GOT3 (cell line): ENCODE results near the gene VSIG4.

Source experiments
- DNase-seq: peaks from one replicate; lab custom pipeline; 2025; ENCODE audit warnings: mixed read lengths; lab: John Stamatoyannopoulos, UW

Gene VSIG4

GRCh38 chrX:66008328-66008970 lies 31.4 kb downstream of the VSIG4 start:
- no peak for DNase-seq

- DNase-seq, result no peak
Measured at GRCh38 chrX:66007851-66008250, 32.0 kb downstream of the VSIG4 start.

- DNase-seq, result no peak
Measured at GRCh38 chrX:66005830-66006449, 33.9 kb downstream of the VSIG4 start.

DNA sequence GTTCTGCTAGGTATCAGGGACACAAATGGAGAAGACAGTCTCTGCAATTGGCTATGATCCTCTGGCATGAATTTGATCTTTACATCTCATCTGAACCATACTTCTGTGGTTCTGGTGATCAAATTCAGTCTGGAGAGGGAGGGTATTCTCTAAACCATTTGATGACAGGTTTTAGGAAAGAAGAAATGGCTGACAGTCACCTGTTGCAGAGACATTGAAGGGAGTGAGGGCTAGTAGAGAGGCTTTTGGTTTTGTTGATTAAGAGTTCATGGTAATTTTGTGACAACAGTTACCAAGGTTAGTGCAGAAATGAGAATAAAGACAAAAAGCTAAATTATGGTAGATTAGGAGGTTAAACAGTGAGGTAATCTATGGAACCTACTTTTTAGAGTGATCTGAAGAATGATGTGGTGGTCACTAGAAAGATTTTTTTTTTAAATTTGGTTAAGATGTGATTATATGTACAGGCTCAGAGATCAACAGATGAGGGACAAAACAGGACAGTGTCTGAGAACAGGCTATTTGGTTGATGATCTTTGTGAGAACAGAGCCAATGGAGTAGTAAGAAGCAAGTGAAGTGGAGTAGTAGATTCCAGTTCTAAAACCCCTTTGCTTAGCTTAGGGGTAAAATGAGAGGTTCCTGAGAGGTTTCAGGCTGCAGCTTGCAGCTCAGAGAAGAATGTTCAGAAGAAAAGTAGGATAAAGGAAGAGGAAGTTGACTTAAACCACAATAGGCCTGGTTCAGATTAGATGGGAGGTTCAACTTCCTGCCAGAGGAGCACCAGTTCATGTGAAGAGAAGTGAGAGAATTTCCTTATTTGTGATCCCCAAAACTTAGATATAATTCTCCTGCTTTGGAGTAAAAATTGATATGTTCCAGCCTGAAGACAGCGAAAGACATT lies 34.7 kb downstream of the VSIG4 start:
- DNase-seq, result no peak

GRCh38 chrX:66002824-66003680 lies 36.8 kb downstream of the VSIG4 start:
- no peak for DNase-seq

DNA sequence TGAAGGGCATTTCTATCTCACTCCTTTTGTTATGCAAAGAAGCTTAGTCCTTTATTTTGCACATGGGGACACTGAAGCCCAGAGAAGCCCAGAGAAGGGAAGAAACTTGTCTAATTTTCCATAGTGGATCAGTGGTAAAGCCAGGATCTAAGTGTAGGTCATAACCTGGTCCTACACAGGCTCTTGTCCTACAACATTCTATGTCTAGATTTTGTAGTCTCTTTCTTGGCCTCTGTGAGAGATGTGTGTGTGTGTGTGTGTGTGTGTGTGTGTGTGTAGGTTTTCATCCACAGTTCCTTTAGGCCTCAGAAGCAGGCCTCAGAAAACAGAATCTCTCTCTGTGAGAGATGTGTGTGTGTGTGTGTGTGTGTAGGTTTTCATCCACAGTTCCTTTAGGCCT lies 38.3 kb downstream of the VSIG4 start:
- no peak for DNase-seq

DNA sequence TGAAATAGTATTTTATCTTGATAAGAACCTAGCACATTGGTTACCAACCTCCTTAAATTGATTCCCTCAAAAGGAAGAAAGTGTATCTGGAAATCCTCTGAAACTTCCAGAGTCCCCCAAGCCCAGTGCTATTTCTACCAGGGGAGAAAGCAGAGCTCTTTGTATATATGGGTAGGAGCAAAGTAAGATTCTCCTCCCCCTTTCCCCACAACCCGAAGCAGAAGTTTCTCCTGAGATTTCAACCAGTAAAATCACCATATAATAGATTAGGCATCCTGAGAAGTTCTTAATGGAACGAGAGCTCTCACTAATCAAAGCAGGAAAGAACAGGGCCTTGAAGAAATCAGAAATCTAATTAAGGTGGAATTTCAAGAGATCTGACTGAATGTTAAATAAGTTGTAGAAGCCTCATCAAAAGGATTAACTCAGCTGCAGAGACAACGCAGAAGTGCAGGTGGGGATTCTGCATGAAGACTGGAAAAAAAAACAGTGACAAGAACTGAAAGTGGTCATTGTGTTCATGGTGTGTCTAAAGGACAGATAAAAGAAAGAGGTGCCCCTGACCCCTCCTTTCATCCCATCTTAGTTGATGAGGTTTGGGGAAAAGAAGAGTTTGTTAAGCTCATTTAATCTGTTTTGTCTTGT lies 39.1 kb downstream of the VSIG4 start:
- no peak for DNase-seq

GRCh38 chrX:66000178-66000577 lies 39.7 kb downstream of the VSIG4 start:
- DNase-seq, result no peak

DNA sequence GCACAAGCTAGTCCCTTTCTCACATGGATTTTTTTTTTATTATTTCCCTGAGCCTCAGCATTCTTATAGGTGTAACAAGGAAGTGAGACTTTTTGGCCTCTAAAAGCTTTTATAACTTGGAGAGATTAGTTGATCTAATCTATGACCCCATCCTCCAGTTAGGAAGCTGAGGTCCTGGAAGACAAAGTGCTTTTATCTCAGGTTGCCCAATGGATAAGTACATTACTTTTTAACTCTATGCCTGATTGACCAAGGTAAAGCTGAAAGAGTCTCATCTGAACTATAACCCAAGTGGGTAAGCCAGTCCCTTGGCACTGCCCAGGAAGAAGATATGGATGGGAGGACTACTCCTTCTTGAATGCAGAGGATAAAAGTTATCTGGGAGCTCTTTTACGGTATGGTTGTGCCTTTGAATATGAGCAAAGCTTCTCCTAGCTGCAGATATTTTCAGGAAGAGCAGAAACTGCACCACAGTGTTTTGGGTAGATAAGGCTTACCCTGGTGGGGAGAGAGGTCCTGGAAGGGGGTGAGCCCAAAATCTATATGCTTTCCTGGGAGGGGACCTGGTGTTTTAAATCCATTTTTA lies 40.2 kb downstream of the VSIG4 start:
- no peak for DNase-seq

DNA sequence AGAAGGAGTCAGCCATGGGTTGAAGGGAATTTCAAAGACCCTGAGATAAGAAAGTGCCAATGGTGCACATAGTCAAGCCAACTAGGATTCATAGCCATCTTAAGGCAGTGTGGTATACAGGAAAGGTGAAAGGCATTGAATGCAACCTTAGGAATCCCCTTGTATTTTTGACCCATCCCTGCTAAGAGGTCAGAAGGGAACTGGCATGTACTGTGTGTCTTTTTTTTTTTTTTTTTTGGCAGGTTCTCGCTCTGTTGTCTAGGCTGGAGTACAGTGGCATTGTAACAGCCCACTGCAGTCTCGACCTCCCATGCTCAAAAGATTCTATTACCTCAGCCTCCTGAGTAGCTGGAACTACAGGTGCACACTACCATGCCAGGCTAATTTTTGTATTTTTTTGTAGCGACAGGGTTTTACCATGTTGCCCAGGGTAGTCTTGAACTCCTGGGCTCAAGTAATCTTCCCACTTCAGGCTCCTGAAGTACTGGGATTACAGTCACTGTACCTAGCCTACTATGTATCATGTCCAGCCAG lies 40.8 kb downstream of the VSIG4 start:
- DNase-seq, result no peak

DNA sequence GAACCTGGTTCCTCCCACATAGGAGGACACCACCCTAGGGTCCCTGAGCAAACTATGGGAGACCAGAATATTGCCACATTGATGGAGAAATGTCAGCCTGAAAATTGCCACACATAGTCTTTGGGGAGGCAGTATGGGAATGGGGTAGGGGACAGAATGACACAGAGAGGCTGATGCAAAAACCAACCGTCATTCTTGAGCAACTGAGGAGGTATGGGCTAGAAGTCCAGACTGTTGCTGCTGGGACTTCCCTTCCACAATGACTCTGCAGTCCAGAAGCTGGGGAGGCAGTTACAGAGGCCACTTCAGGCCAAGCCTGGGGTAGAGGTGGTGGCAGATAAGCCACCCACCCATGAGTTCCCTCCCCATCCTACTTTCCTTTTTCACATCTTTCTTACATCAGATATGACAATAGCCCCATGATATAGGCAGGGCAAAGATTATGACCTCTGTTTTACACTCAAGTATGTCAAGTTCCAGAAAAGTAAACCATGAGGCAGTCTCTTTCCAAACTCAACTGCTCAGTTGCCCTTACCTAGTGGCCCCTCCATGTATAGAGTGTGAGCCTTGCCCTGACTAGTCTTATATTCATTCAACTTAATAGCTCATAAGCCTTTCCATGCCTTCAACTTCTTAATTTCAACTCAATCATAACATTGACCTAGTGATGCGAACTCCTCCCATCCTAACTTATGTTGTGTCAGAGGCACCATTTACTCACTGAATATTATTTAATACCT lies 41.7 kb downstream of the VSIG4 start:
- no peak for DNase-seq

DNA sequence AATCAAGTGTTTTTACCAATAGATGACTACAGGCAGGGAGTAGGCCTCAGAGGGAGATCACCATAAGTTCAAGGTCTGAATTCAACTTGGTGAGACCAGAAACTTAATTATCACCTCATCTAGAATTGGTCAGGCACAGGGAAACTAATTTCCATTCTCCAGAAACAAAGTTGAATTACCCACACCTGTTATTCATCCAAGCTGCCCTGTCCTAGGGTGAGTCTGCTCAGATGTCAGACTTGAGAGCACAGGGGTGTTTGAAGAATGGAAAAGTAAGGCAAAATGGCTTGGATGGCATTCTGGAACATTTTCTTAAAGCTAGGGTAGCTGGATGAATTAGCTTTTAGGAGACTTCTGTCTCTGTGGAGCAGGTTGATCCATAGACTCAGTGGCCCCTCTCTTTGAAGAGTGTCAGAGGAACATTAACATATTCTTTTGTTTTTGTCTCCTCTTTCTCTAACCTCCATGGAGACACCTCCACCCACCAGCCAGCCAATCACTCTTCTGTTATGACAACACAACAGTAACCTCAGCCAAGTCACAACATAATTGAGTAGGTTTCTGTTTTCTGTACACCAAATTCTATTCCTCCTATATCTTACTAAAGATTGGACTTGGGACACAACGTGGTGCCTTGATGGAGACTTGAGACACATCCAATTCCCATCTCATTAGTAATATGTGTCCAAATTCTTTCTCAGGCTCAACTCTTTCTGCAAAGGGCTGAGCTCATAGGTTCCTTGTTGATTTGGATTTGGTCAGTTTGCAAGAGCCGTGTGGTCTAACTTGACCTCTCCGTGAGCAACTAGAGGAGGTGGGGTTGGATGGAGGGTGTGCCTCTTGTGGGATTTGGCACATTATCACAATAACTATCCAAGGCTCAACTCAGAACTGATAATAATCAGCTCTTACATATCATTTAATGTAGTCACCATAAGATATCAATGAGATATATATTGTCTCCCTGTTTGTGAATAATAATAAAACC lies 45.1 kb downstream of the VSIG4 start:
- DNase-seq, result no peak

DNA sequence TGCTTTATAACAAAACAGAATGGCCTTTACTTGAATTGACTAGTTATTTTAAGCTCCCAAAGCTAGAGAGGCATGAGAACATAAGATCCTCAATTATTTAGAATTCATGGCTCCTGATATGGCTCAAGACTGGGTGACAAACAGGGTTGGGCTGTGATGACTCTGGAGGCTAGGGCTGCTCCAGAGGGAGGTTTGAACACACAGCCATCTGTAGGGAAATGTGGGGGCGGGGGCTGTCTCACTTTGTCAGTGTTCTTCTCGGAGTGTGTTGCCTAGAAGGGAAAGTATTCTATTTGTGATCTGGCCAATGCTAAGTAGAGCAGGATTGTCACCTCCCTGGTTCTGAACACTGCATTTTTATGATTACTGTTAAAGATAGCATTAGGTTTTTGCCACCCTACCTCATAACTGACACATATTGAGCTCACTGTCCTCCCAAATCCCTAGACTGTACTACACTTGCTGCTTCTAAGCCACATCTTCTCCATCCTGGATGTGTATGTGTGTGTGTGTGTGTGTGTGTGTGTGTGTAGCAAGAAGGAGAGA lies 45.9 kb downstream of the VSIG4 start:
- DNase-seq, result no peak

DNA sequence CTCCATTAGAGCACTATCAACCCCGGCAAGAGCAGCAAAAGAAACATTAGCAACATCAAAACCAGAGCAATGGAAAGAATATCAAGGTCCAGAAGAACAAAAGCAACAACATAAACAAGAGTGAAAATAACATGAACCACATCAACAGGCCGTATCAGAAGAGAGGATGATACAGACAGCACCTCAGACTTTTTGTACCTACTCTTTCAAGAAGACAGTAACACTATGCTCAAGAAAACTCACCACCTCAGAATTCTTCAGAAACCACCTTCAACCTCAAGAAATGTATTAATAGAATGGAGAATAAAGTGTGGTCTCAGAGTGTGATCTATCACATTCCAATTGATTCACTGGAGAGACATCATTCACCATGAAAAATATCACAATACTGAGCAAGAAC lies 46.5 kb downstream of the VSIG4 start:
- DNase-seq, result no peak

DNA sequence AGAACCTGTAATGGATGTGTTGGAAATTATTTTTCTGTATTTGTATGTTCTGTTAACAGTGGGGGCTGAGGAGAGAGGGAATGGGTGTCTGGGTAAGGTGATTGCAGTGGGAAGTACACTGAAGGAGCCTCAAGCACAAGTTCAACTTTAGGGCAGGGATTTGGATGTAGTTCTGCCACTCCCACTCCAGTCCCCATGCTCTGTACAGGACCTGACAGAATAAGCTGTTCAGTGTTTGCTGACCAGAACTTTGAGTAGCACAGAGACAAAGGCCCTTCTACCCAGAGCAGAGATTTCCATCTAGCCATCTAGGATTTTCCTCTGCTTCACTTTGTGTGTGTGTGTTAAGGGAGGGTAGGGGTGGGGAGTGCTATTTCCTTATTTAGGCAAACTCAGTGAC lies 49.2 kb downstream of the VSIG4 start:
- no peak for DNase-seq

GRCh38 chrX:65987811-65988210 lies 52.1 kb downstream of the VSIG4 start:
- no peak for DNase-seq

DNA sequence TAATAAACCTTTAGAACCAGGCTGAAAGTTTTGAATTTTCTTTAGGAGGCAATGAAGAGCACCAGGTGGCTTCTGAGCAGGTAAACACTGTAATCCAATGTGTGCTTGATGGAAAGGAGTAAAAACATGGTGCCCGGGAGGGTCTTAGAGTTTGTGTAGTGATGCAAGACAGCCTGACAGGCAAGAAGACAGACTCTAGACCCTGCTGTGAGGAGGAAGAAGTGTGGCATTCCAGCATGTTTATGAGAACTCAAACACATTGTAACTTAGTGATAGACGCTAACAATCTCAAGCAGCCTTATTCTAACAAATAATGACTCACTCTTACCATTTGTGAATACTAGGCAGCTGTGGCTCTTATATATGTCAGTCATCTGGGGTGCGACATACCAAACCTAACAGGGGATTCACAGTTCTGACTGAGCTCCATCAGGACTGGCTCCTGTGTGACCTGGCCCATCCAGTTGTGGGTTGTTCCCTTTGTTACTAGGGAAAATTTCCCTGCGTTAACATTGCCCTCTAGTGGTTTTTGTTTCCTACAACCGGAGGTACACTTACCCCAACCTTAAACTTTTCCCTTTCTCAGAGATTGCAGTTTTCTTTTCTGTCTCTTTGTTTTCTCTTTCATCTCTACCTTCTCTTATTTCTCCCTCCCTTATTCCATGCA lies 53.8 kb downstream of the VSIG4 start:
- DNase-seq, result no peak

DNA sequence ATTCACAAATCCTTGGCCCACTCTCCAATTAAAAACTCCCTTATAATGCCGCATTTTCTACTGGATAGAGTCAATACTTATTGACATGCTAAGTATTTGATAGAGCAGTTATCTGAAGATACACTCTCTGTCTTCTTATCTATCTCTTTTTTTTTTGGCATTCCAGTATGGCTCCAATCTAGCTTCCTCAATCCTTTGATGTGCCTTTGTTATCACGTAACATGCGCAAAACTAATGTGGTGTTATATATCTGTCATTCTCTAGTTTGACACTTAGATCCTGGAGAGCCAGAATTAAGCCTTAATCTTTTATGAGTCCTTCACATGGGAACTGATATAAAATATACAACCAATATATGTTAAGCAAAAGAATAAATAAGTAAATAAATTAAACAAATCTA lies 54.7 kb downstream of the VSIG4 start:
- DNase-seq, result no peak
